Endothelial cell of umbilical vein (primary cell): Measurements from ENCODE around the gene TSBP1. TPM values are rescaled to one million over a fixed set of nuclear protein-coding genes. Genes with fewer than 3 reads are reported as not detected.

Experiments used
- BruUV-seq: library from RNA; stranded (reverse); fragments of 400-500 nt; replicated peaks from 2 replicates; lab custom pipeline; 2021; lab: Mats Ljungman, UMichigan
- CTCF ChIA-PET: fragments of 300-600, 350-600 bp; sonication (Branson Sonifier 250); formaldehyde crosslinking; loops from one replicate; lab custom pipeline; 2021; ENCODE audit warnings: antibody characterized with exemption, inconsistent platforms; lab: Charles Lee
- POLR2A ChIA-PET: fragments of 300-600, 350-600 bp; sonication (Branson Sonifier 250); formaldehyde crosslinking; loops from one replicate; lab custom pipeline; 2021; ENCODE audit warnings: antibody characterized with exemption, inconsistent platforms; lab: Charles Lee
- DNase-seq: peaks from one replicate; pipeline ENCODE4 v3.0.0-alpha.2; 2011; ENCODE audit warnings: low read depth, low spot score
- FAIRE-seq: peaks from 2 replicates; lab custom pipeline; 2011; peaks lifted over from hg19 to GRCh38; lab: Jason Lieb, UNC
- H2AFZ ChIP-seq: 2 replicates; pipeline ENCODE4 v1.6.0; 2012; ENCODE audit warnings: low read depth, low read length, control low read depth, inconsistent platforms
- H3K27ac ChIP-seq: 2 replicates; pipeline ENCODE4 v1.5.1; 2011; ENCODE audit warnings: low read depth, mild to moderate bottlenecking, control low read depth, low read length, moderate library complexity; ENCODE audit not compliant: insufficient read depth
- H3K27me3 ChIP-seq, 2 experiments: 2 replicates each; pipeline versions ENCODE4 v1.6.0 to v1.6.1; 2011; ENCODE audit warnings: low read length in 2 of 2, mixed read lengths in 1 of 2; ENCODE audit not compliant: control insufficient read depth in 2 of 2, insufficient read depth in 2 of 2
- H3K36me3 ChIP-seq, 2 experiments: 2 replicates in 1 of 2; 3 replicates in 1 of 2; pipeline ENCODE4 v1.5.1; 2011; ENCODE audit warnings: low read length in 2 of 2, mild to moderate bottlenecking in 1 of 2, moderate library complexity in 1 of 2; ENCODE audit not compliant: control insufficient read depth in 2 of 2, insufficient read depth in 2 of 2; ENCODE audit errors: extremely low read depth in 1 of 2
- H3K4me1 ChIP-seq: 3 replicates; pipeline ENCODE4 v1.5.1; 2011; ENCODE audit warnings: mild to moderate bottlenecking, low read length; ENCODE audit not compliant: control insufficient read depth, insufficient read depth; ENCODE audit errors: extremely low read depth
- H3K4me2 ChIP-seq: 2 replicates; pipeline ENCODE4 v1.6.1; 2011; ENCODE audit warnings: low read length, control low read depth, mixed read lengths; ENCODE audit not compliant: insufficient read depth
- H3K4me3 ChIP-seq, 3 experiments: fragments of 200-600 bp in 1 of 3; sonication (generic), shearing (Covaris generic) in 1 of 3; replicated peaks in 1 of 3; 2 replicates each; pipeline ENCODE4 v1.5.1; 2011 to 2016; ENCODE audit warnings: control low read depth in 3 of 3, low read length in 3 of 3, mild to moderate bottlenecking in 2 of 3, inconsistent platforms in 1 of 3, low read depth in 1 of 3, moderate library complexity in 1 of 3; ENCODE audit not compliant: insufficient read depth in 1 of 3
- H3K79me2 ChIP-seq: 2 replicates; pipeline ENCODE4 v1.6.0; 2012; ENCODE audit warnings: low read length, inconsistent platforms; ENCODE audit not compliant: control insufficient read depth, insufficient read depth
- H3K9ac ChIP-seq: replicated peaks from 2 replicates; pipeline ENCODE3; 2011; ENCODE audit warnings: low read length, control low read depth; ENCODE audit not compliant: insufficient read depth; ENCODE audit errors: extremely low read depth
- H3K9me1 ChIP-seq: replicated peaks from 3 replicates; pipeline ENCODE4 v1.6.0; 2011; ENCODE audit warnings: mild to moderate bottlenecking, low read length; ENCODE audit not compliant: control insufficient read depth, insufficient read depth; ENCODE audit errors: extremely low read depth
- H3K9me3 ChIP-seq: replicated peaks from 2 replicates; pipeline ENCODE4 v1.5.1; 2012; ENCODE audit warnings: low read length, inconsistent platforms; ENCODE audit not compliant: control insufficient read depth, insufficient read depth
- H4K20me1 ChIP-seq: replicated peaks from 2 replicates; pipeline ENCODE3; 2011; ENCODE audit warnings: mild to moderate bottlenecking, low read length; ENCODE audit not compliant: control insufficient read depth, insufficient read depth; ENCODE audit errors: extremely low read depth
- FOS ChIP-seq: IDR thresholded peaks from 2 replicates; pipeline ENCODE4 v1.6.1; 2011; ENCODE audit warnings: mild to moderate bottlenecking, low read length, moderate library complexity, borderline replicate concordance; ENCODE audit not compliant: insufficient read depth
- GATA2 ChIP-seq: IDR thresholded peaks from 2 replicates; pipeline ENCODE4 v1.7.0; 2011; ENCODE audit warnings: low read depth, mild to moderate bottlenecking, moderate library complexity, mixed read lengths, low read length; ENCODE audit not compliant: insufficient read length, insufficient read depth
- JUN ChIP-seq: IDR thresholded peaks from 2 replicates; pipeline ENCODE4 v1.6.1; 2011; ENCODE audit warnings: borderline replicate concordance, low read depth; ENCODE audit not compliant: insufficient read length, insufficient read depth
- POLR2A ChIP-seq: IDR thresholded peaks from 2 replicates; pipeline ENCODE4 v1.6.1; 2012; ENCODE audit warnings: low read depth, mild to moderate bottlenecking, control low read depth, low read length
- dilution Hi-C: fragments of 300-500 bp; cut with MboI; formaldehyde crosslinking; loops from one replicate; pipeline ENCODE4 v1.15.0; 2019; ENCODE audit warnings: low sequenced_read_pairs; ENCODE audit not compliant: extremely low pct_ligation_motif_present
- intact Hi-C: fragments of 100-400 bp; cut with micrococcal nuclease; formaldehyde crosslinking; loops from one replicate; pipeline ENCODE4 v1.10.0; 2022
- polyA plus RNA-seq, 4 experiments: library from polyadenylated mRNA; depleted of rRNA in 3 of 4; stranded (reverse) in 3 of 4; unstranded in 1 of 4; fragments of >200 nt; gene quantifications; 2 replicates each; pipeline versions ENCODE4 v1.2.1 to v1.2.3, GENCODE V29; 2011 to 2012; ENCODE audit warnings: missing spikeins in 1 of 4
- total RNA-seq: library from RNA; stranded (reverse); gene quantifications from 2 replicates; pipeline ENCODE4 v1.2.3, GENCODE V29; 2021

TSBP1 gene
- total and polyA plus RNA-seq, 2 donors (not counting 3 experiments of a cell fraction or from before 2014, with no cell fraction given) = not detected

- CTCF ChIA-PET = interaction anchor here (1.0 kb wide), 1 partner anchor 16 kb away, joined by 3 read pairs; no protein-coding TSS in a partner anchor
- BruUV-seq = no TSS peak
Measured at GRCh38 chr6:32397252-32397920, 25.7 kb upstream of the TSBP1 start.

GRCh38 chr6:32396028-32396427 is 24.3 kb upstream of the TSBP1 start:
- dilution Hi-C loops = no loop called here
- Histone ChIP-seq H2AFZ (no peak overlapping the region), H3K79me2 (no peaks in the 10 kb centered on the region), H3K4me1 (peaks cover 13% of the 10 kb centered on the region), H3K9me1 (no peaks in the 10 kb centered on the region), H3K27ac (no peak overlapping the region), H3K4me2 (no peak overlapping the region), H3K27me3 (peaks cover 0 to 6% of the 10 kb centered on the region in 2 experiments), H3K9me3 (no peaks in the 10 kb centered on the region), H3K9ac (no peak overlapping the region), H3K4me3 (no peak overlapping the region), H4K20me1 (no peaks in the 10 kb centered on the region), H3K36me3 (no peaks in the 10 kb centered on the region)
- ChIA-PET POLR2A (no interaction called here), CTCF (no interaction called here)
- no peak for TF ChIP-seq FOS
- no peak for TF ChIP-seq GATA2
- DNase-seq (no peak), FAIRE-seq (no peak)
- intact Hi-C loops = no loop called here
- no TSS peak for BruUV-seq

More at GRCh38 chr6:32397252-32397920, 25.7 kb upstream of the TSBP1 start:
- POLR2A ChIA-PET = no interaction called here
- DNase-seq = no peak
- no peak for FAIRE-seq
- Histone ChIP-seq H3K27ac (no peak overlapping the region), H3K9ac (no peak overlapping the region), H3K79me2 (no peaks in the 10 kb centered on the region), H4K20me1 (no peaks in the 10 kb centered on the region), H3K4me1 (peaks cover 13% of the 10 kb centered on the region), H3K4me2 (no peak overlapping the region), H3K27me3 (peaks cover 0 to 6% of the 10 kb centered on the region in 2 experiments), H3K4me3 (no peak overlapping the region), H3K9me1 (no peaks in the 10 kb centered on the region), H2AFZ (no peak overlapping the region), H3K36me3 (no peaks in the 10 kb centered on the region), H3K9me3 (no peaks in the 10 kb centered on the region)
- intact Hi-C loops (no loop called here), dilution Hi-C loops (no loop called here)
- TF ChIP-seq JUN (peak; percentile 17), POLR2A (no peak)
